ENCODE data around the gene UNC5C.

The UNC5C gene

GRCh38 chr4:95415346-95415771 is 133.4 kb downstream of the UNC5C start:
- FAIRE-seq (no peak), DNase-seq (ENCODE audit: extremely low spot score, insufficient read length, low read depth) (no peak)

- no peak for FAIRE-seq
- DNase-seq (ENCODE audit: extremely low spot score, insufficient read length, low read depth) = no peak
Measured at GRCh38 chr4:95411371-95412088, 137.2 kb downstream of the UNC5C start.

GRCh38 chr4:95410387-95410977 is 138.3 kb downstream of the UNC5C start:
- FAIRE-seq = no peak
- no peak for DNase-seq (ENCODE audit: extremely low spot score, insufficient read length, low read depth)

- FAIRE-seq (no peak), DNase-seq (ENCODE audit: extremely low spot score, insufficient read length, low read depth) (no peak)
Measured at GRCh38 chr4:95409750-95410149, 139.0 kb downstream of the UNC5C start.

- no peak for FAIRE-seq
Measured at GRCh38 chr4:95409127-95409526, 139.6 kb downstream of the UNC5C start.

GRCh38 chr4:95402299-95402698 is 146.5 kb downstream of the UNC5C start:
- no peak for FAIRE-seq
- DNase-seq (ENCODE audit: extremely low spot score, insufficient read length, low read depth) = no peak

More at GRCh38 chr4:95409127-95409526, 139.6 kb downstream of the UNC5C start:
- no peak for DNase-seq (ENCODE audit: extremely low spot score, insufficient read length, low read depth)

GRCh38 chr4:95398217-95398616 is 150.6 kb downstream of the UNC5C start:
- FAIRE-seq (no peak), DNase-seq (ENCODE audit: extremely low spot score, insufficient read length, low read depth) (no peak)

GRCh38 chr4:95394752-95395306 is 153.9 kb downstream of the UNC5C start:
- no peak for DNase-seq (ENCODE audit: extremely low spot score, insufficient read length, low read depth)
- FAIRE-seq = no peak

- DNase-seq (ENCODE audit: extremely low spot score, insufficient read length, low read depth) = no peak
- FAIRE-seq = no peak
Measured at GRCh38 chr4:95393821-95394220, 155.0 kb downstream of the UNC5C start.

- DNase-seq (ENCODE audit: extremely low spot score, insufficient read length, low read depth) (no peak), FAIRE-seq (no peak)
Measured at GRCh38 chr4:95388911-95389310, 159.9 kb downstream of the UNC5C start.

- FAIRE-seq = no peak
- DNase-seq (ENCODE audit: extremely low spot score, insufficient read length, low read depth) = no peak
Measured at GRCh38 chr4:95387719-95388118, 161.1 kb downstream of the UNC5C start.

- DNase-seq (ENCODE audit: extremely low spot score, insufficient read length, low read depth) = no peak
- FAIRE-seq = no peak
Measured at GRCh38 chr4:95386410-95386809, 162.4 kb downstream of the UNC5C start.

- DNase-seq (ENCODE audit: extremely low spot score, insufficient read length, low read depth) (no peak), FAIRE-seq (no peak)
Measured at GRCh38 chr4:95381843-95382580, 166.8 kb downstream of the UNC5C start.

GRCh38 chr4:95379633-95380032 is 169.1 kb downstream of the UNC5C start:
- no peak for FAIRE-seq

GRCh38 chr4:95377366-95377900 is 171.3 kb downstream of the UNC5C start:
- DNase-seq (ENCODE audit: extremely low spot score, insufficient read length, low read depth) = no peak
- FAIRE-seq = no peak

More at GRCh38 chr4:95379633-95380032, 169.1 kb downstream of the UNC5C start:
- no peak for DNase-seq (ENCODE audit: extremely low spot score, insufficient read length, low read depth)

GRCh38 chr4:95371476-95372224 is 177.1 kb downstream of the UNC5C start:
- FAIRE-seq (no peak), DNase-seq (ENCODE audit: extremely low spot score, insufficient read length, low read depth) (no peak)

- DNase-seq (ENCODE audit: extremely low spot score, insufficient read length, low read depth) (no peak), FAIRE-seq (no peak)
Measured at GRCh38 chr4:95367824-95368223, 180.9 kb downstream of the UNC5C start.

GRCh38 chr4:95363966-95364365 is 184.8 kb downstream of the UNC5C start:
- DNase-seq (ENCODE audit: extremely low spot score, insufficient read length, low read depth) (no peak), FAIRE-seq (no peak)

- no peak for DNase-seq (ENCODE audit: extremely low spot score, insufficient read length, low read depth)
- no peak for FAIRE-seq
Measured at GRCh38 chr4:95363559-95363925, 185.2 kb downstream of the UNC5C start.
